ENCODE results near the gene TRPM2. TPM values are rescaled to one million over a fixed set of nuclear protein-coding genes. Genes with fewer than 3 reads are reported as not detected.

The TRPM2 gene
- polyA plus RNA-seq, 1 donor: 2.2 TPM

DNA sequence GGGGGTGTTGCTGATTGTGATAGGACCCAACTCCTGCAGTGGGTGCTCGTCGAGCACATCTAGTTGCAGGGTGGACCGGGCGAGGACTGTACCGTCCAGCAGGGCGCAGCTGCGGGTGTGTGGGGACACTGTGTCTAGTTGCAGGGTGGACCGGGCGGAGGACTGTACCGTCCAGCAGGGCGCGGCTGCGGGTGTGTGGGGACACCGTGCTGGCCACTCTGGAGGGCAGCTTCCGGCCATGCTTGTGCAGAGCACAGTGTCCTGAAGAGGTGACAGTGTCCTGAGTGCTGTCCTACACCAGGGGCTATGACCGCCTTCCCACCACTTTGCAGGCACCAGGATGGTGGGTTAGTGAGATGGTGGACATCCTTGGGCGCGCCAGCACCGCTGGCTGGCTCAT, 4.6 kb upstream of the TRPM2 start:
- Histone ChIP-seq H3K9me3 (ENCODE audit: control insufficient read depth, low read depth, low read length) (no peaks in the 10 kb centered on the region), H3K4me3 (ENCODE audit: low read length) (no peak overlapping the region), H3K36me3 (ENCODE audit: control insufficient read depth, insufficient read depth, low read length) (no peaks in the 10 kb centered on the region), H3K27me3 (ENCODE audit: control insufficient read depth, insufficient read depth, low read length) (peaks cover 46% of the 10 kb centered on the region), H3K27ac (ENCODE audit: low read length) (no peak overlapping the region), H3K4me1 (ENCODE audit: control insufficient read depth, insufficient read depth, low read length) (no peaks in the 10 kb centered on the region)
- WGBS (ENCODE audit: insufficient coverage, low lambda C conversion rate): no CpG with 5 or more reads among the region's 19 CpGs
- no peak for DNase-seq

DNA sequence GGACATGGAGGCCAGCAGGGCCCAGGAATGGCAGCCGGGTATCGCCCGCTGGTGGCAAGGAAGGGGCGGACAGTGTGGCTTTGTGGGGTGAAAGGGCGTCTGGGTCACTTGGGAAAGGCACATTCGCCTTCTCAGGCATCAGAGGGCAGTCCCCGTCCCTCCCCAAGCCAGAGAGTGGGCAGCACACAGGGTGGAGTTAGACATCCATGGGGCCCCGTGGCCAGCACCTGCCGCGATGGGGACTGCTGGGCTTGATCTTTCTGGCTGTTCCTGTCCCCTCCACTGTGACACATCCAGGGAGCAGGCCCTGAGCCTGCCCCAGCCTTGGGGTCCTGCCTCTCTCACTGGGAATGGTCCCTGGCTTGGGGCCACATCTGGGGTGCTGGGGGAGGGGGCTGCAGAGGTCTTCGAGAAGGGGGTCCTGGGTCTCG, 4.0 kb upstream of the TRPM2 start:
- Histone ChIP-seq H3K36me3 (ENCODE audit: control insufficient read depth, insufficient read depth, low read length) (no peaks in the 10 kb centered on the region), H3K27ac (ENCODE audit: low read length) (no peak overlapping the region), H3K4me1 (ENCODE audit: control insufficient read depth, insufficient read depth, low read length) (no peaks in the 10 kb centered on the region), H3K4me3 (ENCODE audit: low read length) (no peak overlapping the region), H3K9me3 (ENCODE audit: control insufficient read depth, low read depth, low read length) (no peaks in the 10 kb centered on the region), H3K27me3 (ENCODE audit: control insufficient read depth, insufficient read depth, low read length) (peaks cover 46% of the 10 kb centered on the region)
- no CpG with 5 or more reads among the region's 12 CpGs for WGBS (ENCODE audit: insufficient coverage, low lambda C conversion rate)
- DNase-seq: no peak

DNA sequence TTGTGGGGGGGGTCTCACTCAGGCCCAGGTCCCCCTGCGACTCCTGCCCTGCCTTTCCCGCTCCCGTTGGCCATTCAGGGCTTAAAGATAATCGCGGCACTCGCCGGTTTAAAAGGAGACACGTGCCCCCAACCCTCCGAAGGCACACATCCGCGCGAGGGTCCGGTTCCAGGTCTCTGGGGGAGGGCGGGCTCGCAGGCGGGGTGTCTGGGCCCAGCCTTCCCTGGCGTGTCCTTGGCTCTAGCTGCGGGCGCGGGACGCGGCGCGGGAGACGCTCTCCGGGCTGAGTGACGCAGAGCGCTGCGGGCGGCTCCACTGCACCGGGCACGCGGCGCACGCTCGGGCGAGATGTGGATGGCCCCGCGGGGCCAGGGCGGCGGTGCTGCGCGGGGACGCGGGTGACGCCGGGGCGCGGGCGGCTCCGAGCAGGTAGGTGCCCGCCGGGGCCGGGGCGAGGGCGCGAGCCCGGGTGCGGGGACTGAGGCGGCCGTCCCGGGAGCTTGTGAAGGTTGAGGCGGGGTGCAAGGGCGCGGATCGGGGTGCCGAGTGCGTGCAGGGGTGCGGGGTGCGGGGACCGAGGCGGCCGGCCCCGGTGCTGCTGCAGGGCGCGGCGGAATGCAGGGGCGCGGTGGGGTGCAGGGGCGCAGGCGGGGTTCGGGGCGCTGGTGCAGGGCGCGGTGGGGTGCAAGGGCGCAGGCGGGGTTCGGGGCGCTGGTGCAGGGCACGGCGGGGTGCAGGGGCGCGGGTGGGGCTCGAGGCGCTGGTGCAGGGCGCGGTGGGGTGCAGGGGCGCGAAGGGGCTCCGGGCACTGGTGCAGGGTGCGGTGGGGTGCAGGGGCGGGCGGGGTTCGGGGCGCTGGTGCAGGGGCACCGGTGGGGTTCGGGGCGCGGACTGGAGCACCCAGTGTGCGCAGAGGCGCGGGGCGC, 3.3 kb upstream of the TRPM2 start:
- Histone ChIP-seq H3K9me3 (ENCODE audit: control insufficient read depth, low read depth, low read length) (no peaks in the 10 kb centered on the region), H3K27ac (ENCODE audit: low read length) (no peak overlapping the region), H3K36me3 (ENCODE audit: control insufficient read depth, insufficient read depth, low read length) (no peaks in the 10 kb centered on the region), H3K4me1 (ENCODE audit: control insufficient read depth, insufficient read depth, low read length) (no peaks in the 10 kb centered on the region), H3K4me3 (ENCODE audit: low read length) (no peak overlapping the region), H3K27me3 (ENCODE audit: control insufficient read depth, insufficient read depth, low read length) (peaks cover 42% of the 10 kb centered on the region)
- DNase-seq: no peak
- WGBS (ENCODE audit: insufficient coverage, low lambda C conversion rate): no CpG with 5 or more reads among the region's 113 CpGs

DNA sequence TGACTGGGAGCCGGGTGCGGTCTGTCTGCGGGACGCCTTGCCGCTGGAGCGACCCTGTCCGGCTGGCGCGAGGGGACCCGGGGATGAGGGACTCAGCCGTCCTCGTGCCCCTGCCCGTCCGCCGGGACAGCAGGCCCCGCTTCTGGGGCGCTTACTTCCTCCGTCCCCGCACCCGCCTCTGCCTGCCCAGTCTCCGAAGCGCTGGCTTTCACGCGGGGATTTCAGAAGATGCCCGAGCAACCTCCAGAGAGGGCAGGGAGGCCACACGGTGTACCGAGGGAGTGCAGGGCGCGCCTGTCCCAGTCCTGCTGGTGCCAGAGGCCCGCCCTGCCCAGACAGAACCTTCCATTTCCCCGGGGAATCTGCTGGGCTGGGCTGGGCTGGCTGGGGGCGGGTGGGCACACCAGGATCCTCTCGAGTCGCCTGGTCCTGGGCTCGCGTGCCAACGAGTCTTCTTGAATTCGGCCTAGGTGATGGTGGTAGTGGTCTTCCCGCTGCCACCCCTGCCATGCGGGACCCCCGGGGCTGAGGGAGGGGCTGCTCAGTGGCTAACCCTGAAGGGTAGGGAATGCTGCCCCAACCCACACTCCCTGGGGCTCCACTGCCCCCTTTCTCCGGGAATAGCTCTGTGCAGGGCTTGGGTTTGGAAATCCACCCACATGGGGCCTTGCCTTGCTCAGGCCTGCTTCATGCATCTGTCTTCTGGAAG, 2.5 kb upstream of the TRPM2 start:
- Histone ChIP-seq H3K4me3 (ENCODE audit: low read length) (no peak overlapping the region), H3K36me3 (ENCODE audit: control insufficient read depth, insufficient read depth, low read length) (no peaks in the 10 kb centered on the region), H3K4me1 (ENCODE audit: control insufficient read depth, insufficient read depth, low read length) (no peaks in the 10 kb centered on the region), H3K27ac (ENCODE audit: low read length) (no peak overlapping the region), H3K27me3 (ENCODE audit: control insufficient read depth, insufficient read depth, low read length) (peaks cover 41% of the 10 kb centered on the region), H3K9me3 (ENCODE audit: control insufficient read depth, low read depth, low read length) (no peaks in the 10 kb centered on the region)
- no CpG with 5 or more reads among the region's 42 CpGs for WGBS (ENCODE audit: insufficient coverage, low lambda C conversion rate)
- DNase-seq: no peak

DNA sequence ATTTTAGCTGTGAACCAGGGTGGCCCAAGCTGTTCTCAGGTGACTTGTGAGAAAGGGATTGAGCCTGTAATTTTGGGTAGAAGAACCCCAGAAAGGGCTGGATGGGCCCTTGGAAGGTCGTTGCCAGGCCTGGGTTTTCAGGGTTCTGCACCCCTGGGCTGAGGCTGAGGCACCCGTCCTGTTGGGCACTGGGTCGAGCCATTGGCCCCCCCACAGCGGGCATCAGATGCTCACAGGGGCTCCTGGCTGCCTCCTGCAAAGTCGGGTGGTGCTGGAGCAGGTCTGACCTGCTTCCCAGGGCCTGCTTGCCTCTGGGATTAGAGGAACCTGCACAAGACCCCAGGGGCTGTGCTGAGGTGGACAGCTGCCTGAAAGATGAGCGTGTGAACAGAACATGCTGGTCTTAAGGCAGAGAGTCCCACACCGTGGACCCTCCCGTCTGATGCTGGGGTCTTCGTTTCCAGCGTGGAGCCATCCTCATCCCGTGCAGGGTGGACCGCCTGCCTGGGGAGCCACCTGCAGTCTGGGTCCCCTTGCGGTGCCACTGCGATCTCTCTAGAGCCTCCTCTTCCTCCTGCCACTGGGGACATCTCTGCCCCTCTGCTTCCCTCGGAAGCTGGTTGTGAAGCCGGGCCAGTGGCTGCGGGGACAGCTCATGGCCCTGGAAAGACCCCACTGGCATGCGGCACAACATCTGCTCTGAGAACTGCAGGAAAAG, 1.7 kb upstream of the TRPM2 start:
- H3K36me3 ChIP-seq (ENCODE audit: control insufficient read depth, insufficient read depth, low read length): no peaks in the 10 kb centered on the region
- no peaks in the 10 kb centered on the region for H3K4me1 ChIP-seq (ENCODE audit: control insufficient read depth, insufficient read depth, low read length)
- no peak overlapping the region for H3K4me3 ChIP-seq (ENCODE audit: low read length)
- no peak for DNase-seq
- no peaks in the 10 kb centered on the region for H3K9me3 ChIP-seq (ENCODE audit: control insufficient read depth, low read depth, low read length)
- H3K27me3 ChIP-seq (ENCODE audit: control insufficient read depth, insufficient read depth, low read length): peaks cover 41% of the 10 kb centered on the region
- no CpG with 5 or more reads among the region's 18 CpGs for WGBS (ENCODE audit: insufficient coverage, low lambda C conversion rate)
- H3K27ac ChIP-seq (ENCODE audit: low read length): no peak overlapping the region

DNA sequence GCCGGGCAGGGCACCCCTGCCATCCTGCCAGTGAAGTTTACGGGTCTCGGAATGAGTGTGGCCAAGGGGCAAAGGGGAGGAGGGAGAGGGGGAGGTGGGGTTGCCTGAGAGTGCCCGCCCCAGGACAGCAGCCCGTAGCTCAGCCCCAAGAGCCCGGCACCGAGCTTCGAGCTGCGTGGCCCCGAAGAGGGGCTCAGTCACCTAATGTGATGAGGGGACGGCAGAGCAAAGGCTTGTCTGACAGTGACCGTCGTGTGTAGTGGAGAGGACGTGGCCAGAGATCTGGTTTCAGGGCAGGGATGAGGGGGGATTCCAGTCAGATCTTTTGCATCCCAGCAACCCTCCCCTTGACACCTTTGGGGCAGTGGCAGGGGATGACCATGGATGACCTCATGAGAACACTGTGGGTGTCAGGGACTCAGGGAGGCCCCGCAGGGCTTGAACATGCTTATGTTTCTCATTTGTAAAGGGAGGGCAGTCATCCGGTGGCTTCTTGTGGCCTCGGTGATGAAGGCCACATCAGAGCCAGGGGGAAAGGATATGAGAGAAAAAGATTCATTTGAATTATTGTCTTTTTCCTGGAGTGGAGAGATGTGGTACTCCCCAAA, 1.1 kb upstream of the TRPM2 start:
- H3K9me3 ChIP-seq (ENCODE audit: control insufficient read depth, low read depth, low read length): no peaks in the 10 kb centered on the region
- no peak overlapping the region for H3K4me3 ChIP-seq (ENCODE audit: low read length)
- H3K36me3 ChIP-seq (ENCODE audit: control insufficient read depth, insufficient read depth, low read length): no peaks in the 10 kb centered on the region
- DNase-seq: no peak
- H3K4me1 ChIP-seq (ENCODE audit: control insufficient read depth, insufficient read depth, low read length): no peaks in the 10 kb centered on the region
- H3K27me3 ChIP-seq (ENCODE audit: control insufficient read depth, insufficient read depth, low read length): peaks cover 41% of the 10 kb centered on the region
- no CpG with 5 or more reads among the region's 17 CpGs for WGBS (ENCODE audit: insufficient coverage, low lambda C conversion rate)
- no peak overlapping the region for H3K27ac ChIP-seq (ENCODE audit: low read length)

DNA sequence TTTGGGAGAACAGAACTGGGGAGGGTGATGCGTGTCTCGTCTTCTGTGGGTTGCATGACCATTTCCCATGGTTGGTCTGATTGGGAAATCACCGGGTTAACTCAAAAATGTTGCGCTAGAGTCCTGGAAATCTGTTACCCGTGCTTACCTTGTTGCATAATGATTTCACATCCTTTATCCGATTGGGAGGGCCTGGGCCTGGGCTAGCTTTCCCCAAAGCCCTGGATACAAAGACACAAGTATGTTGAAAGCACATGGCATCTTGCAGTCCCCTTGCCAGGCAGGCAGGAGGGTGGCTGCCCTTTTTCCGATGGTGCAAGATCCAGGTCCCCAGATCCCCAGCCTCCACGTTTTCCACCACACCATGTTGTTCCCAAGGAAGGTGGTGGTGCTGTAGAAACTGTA, 582 bp downstream of the TRPM2 start:
- no peak overlapping the region for H3K27ac ChIP-seq (ENCODE audit: low read length)
- H3K4me3 ChIP-seq (ENCODE audit: low read length): no peak overlapping the region
- H3K9me3 ChIP-seq (ENCODE audit: control insufficient read depth, low read depth, low read length): no peaks in the 10 kb centered on the region
- H3K36me3 ChIP-seq (ENCODE audit: control insufficient read depth, insufficient read depth, low read length): no peaks in the 10 kb centered on the region
- no peak for DNase-seq
- H3K4me1 ChIP-seq (ENCODE audit: control insufficient read depth, insufficient read depth, low read length): no peaks in the 10 kb centered on the region
- no CpG with 5 or more reads among the region's 8 CpGs for WGBS (ENCODE audit: insufficient coverage, low lambda C conversion rate)
- H3K27me3 ChIP-seq (ENCODE audit: control insufficient read depth, insufficient read depth, low read length): peaks cover 30% of the 10 kb centered on the region

DNA sequence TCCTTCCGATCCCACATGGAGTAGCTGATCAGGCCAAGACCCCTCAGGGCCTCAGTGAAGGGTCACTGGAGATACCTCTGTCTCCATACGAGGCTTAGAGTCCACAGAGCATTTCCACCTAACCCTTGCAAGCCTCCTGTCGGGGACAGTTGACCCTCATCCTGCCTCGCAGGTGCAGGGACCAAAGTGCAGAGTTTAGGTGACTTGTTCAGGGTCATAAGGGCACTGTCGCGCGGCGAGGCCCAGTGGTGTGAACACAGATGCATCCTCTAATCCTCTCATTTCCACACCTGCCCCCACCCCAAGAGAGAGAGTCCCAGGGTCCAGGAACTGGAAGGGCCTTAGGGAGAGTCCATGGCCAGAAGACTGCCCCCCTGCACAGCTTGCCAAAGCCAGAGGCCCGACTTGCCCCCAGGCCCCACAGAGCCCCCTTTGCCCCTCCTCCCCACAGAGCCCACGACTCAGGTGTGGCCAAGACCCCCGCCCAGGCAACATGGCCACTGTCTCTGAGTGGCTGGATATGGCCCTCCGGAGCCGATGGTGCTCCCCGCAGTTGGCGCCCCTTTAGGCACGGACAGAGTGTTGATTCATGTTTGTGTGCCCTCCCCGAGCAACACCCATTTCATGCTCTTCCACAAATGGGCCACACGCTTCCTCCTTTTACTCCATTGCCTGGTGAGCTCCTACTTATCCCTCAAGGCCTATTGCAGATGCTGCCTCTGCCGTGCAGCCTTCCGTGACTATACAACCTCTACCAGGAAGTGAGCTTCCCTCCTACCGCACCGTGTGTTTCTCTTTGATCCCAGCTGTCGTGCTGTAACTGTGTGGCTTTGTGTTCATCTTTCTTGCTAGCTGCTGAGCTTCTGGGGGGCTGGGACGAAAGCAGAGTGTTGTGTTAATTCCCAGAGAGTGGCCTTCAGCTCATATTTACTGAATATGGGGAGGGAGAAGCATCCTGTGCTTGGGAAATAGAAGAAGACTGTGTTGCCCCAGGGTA, 1.7 kb downstream of the TRPM2 start:
- H3K4me1 ChIP-seq (ENCODE audit: control insufficient read depth, insufficient read depth, low read length): no peaks in the 10 kb centered on the region
- H3K36me3 ChIP-seq (ENCODE audit: control insufficient read depth, insufficient read depth, low read length): no peaks in the 10 kb centered on the region
- H3K27ac ChIP-seq (ENCODE audit: low read length): no peak overlapping the region
- peaks cover 20% of the 10 kb centered on the region for H3K27me3 ChIP-seq (ENCODE audit: control insufficient read depth, insufficient read depth, low read length)
- no peak overlapping the region for H3K4me3 ChIP-seq (ENCODE audit: low read length)
- no peaks in the 10 kb centered on the region for H3K9me3 ChIP-seq (ENCODE audit: control insufficient read depth, low read depth, low read length)
- WGBS (ENCODE audit: insufficient coverage, low lambda C conversion rate): no CpG with 5 or more reads among the region's 24 CpGs
- DNase-seq: no peak

DNA sequence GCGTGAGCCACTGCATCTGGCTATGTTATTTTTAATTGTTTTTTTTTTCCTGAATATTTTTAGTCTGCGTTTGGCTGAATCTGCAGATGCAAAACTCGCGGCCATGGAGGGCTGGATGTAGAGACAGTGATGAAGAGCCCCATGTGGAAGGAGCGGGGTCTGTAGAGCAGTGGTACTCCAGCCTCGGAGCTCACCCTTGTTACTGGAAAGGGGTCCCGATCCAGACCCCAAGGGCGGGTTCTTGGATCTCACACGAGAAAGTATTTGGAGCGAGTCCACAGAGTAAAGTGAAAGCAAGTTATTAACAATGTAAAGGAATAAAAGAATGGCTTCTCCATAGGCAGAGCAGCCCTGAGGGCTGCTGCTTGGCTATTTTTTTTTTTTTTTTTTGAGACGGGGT, 2.7 kb downstream of the TRPM2 start:
- H3K36me3 ChIP-seq (ENCODE audit: control insufficient read depth, insufficient read depth, low read length): no peaks in the 10 kb centered on the region
- no peaks in the 10 kb centered on the region for H3K4me1 ChIP-seq (ENCODE audit: control insufficient read depth, insufficient read depth, low read length)
- H3K4me3 ChIP-seq (ENCODE audit: low read length): no peak overlapping the region
- no peak for DNase-seq
- H3K27ac ChIP-seq (ENCODE audit: low read length): no peak overlapping the region
- peaks cover 14% of the 10 kb centered on the region for H3K27me3 ChIP-seq (ENCODE audit: control insufficient read depth, insufficient read depth, low read length)
- no peaks in the 10 kb centered on the region for H3K9me3 ChIP-seq (ENCODE audit: control insufficient read depth, low read depth, low read length)
- 92% methylated on average over 2 of the region's 11 CpGs for WGBS (ENCODE audit: insufficient coverage, low lambda C conversion rate)

Data from large intestine (tissue), 3 donors.